HepG2 (cell line): ENCODE measurements around the gene LCAT. TPM values are rescaled to one million over a fixed set of nuclear protein-coding genes. Genes with fewer than 3 reads are reported as not detected.

Experiments
- EP300 ChIP-seq, 3 experiments: sonication (generic) in 1 of 3; formaldehyde crosslinking in 1 of 3; IDR thresholded peaks; 2 replicates each; pipeline versions ENCODE4 v1.5.1 to v1.6.1; 2011 to 2020; ENCODE audit warnings: low read depth in 2 of 3, low read length in 2 of 3, borderline replicate concordance in 1 of 3, improper control_type of control experiment in 1 of 3, mild to moderate bottlenecking in 1 of 3, missing genetic modification reagents in 1 of 3, moderate library complexity in 1 of 3
- FOXK1 ChIP-seq: sonication (generic); formaldehyde crosslinking; IDR thresholded peaks from 2 replicates; pipeline ENCODE4 v1.4.0; 2020; ENCODE audit warnings: low read depth, missing genetic modification reagents, borderline replicate concordance
- IKZF5 ChIP-seq: IDR thresholded peaks from 2 replicates; pipeline ENCODE4 v1.6.1; 2018; ENCODE audit warnings: missing genetic modification reagents, mild to moderate bottlenecking, missing compliant biosample characterization
- JDP2 ChIP-seq: sonication (generic); formaldehyde crosslinking; IDR thresholded peaks from 2 replicates; pipeline ENCODE4 v1.8.1; 2022; ENCODE audit warnings: missing genetic modification reagents, borderline replicate concordance
- KDM1A ChIP-seq: IDR thresholded peaks from 2 replicates; pipeline ENCODE4 v1.6.1; 2016; ENCODE audit warnings: missing compliant biosample characterization
- MEIS1 ChIP-seq: sonication (generic); formaldehyde crosslinking; IDR thresholded peaks from 2 replicates; pipeline ENCODE4 v1.9.0; 2021; ENCODE audit warnings: mild to moderate bottlenecking, missing genetic modification reagents, moderate library complexity, borderline replicate concordance
- NONO ChIP-seq, 2 experiments: fragments of 450-650 bp in 1 of 2; sonication (generic) in 1 of 2; formaldehyde crosslinking in 1 of 2; IDR thresholded peaks in 1 of 2; conservative IDR thresholded peaks in 1 of 2; 2 replicates each; pipeline versions ENCODE4 v1.6.1 to v1.8.0; 2017 to 2022; ENCODE audit warnings: mild to moderate bottlenecking in 1 of 2, missing genetic modification reagents in 1 of 2, moderate library complexity in 1 of 2
- TEAD3 ChIP-seq: optimal IDR thresholded peaks from 2 replicates; pipeline ENCODE3; 2016; ENCODE audit warnings: borderline replicate concordance
- U2AF1 ChIP-seq: fragments of 200-400 bp; formaldehyde crosslinking; optimal IDR thresholded peaks from 2 replicates; pipeline ENCODE3; 2017; ENCODE audit warnings: mild to moderate bottlenecking, low read depth, low read length
- YY1 ChIP-seq: IDR thresholded peaks from 2 replicates; pipeline ENCODE4 v1.6.1; 2011; ENCODE audit warnings: low read length, low read depth, moderate library complexity, mild to moderate bottlenecking; ENCODE audit not compliant: insufficient read depth, insufficient replicate concordance
- ZHX2 ChIP-seq, 2 experiments: sonication (generic) in 1 of 2; formaldehyde crosslinking in 1 of 2; IDR thresholded peaks; 2 replicates each; pipeline versions ENCODE4 v1.6.1 to v1.9.0; 2014 to 2022; ENCODE audit warnings: antibody characterized with exemption in 1 of 2, borderline replicate concordance in 1 of 2, inconsistent platforms in 1 of 2, low read depth in 1 of 2, missing genetic modification reagents in 1 of 2
- ZNF225 ChIP-seq: sonication (generic); formaldehyde crosslinking; IDR thresholded peaks from 2 replicates; pipeline ENCODE4 v1.4.0; 2020; ENCODE audit warnings: mild to moderate bottlenecking, missing genetic modification reagents
- ZNF230 ChIP-seq: sonication (generic); formaldehyde crosslinking; IDR thresholded peaks from 2 replicates; pipeline ENCODE4 v1.4.0; 2020; ENCODE audit warnings: mild to moderate bottlenecking, missing genetic modification reagents
- ZNF30 ChIP-seq: sonication (generic); formaldehyde crosslinking; IDR thresholded peaks from 2 replicates; pipeline ENCODE4 v1.5.0; 2020; ENCODE audit warnings: mild to moderate bottlenecking, missing genetic modification reagents
- ZNF512B ChIP-seq: sonication (generic); formaldehyde crosslinking; IDR thresholded peaks from 2 replicates; pipeline ENCODE4 v1.5.1; 2020; ENCODE audit warnings: missing genetic modification reagents, mild to moderate bottlenecking, borderline replicate concordance
- ZNF549 ChIP-seq: sonication (generic); formaldehyde crosslinking; IDR thresholded peaks from 2 replicates; pipeline ENCODE4 v1.5.0; 2020; ENCODE audit warnings: missing genetic modification reagents
- ZNF883 ChIP-seq: sonication (generic); formaldehyde crosslinking; IDR thresholded peaks from 2 replicates; pipeline ENCODE4 v1.5.1; 2020; ENCODE audit warnings: mild to moderate bottlenecking, missing genetic modification reagents; ENCODE audit errors: not compliant biosample characterization
- polyA plus RNA-seq, 8 experiments: library from polyadenylated mRNA; depleted of rRNA in 3 of 8; stranded (reverse) in 7 of 8; unstranded in 1 of 8; fragments of >200 nt; fragmentation: Illumina TruSeq in 4 of 8; extraction: Trizol in 4 of 8; gene quantifications; 2 replicates each; pipeline versions ENCODE4 v1.2.1 to v1.2.3, GENCODE V29; 2011 to 2016; ENCODE audit warnings: low read depth in 4 of 8, missing spikeins in 1 of 8, mixed read lengths in 1 of 8; ENCODE audit not compliant: insufficient read depth in 1 of 8
- total RNA-seq, 5 experiments: library from RNA; depleted of rRNA; stranded (reverse); fragments of >200 nt; fragmentation: Illumina TruSeq; extraction: Trizol; gene quantifications; 2 replicates each; pipeline ENCODE4 v1.2.3, GENCODE V29; 2016; ENCODE audit warnings: low read depth in 1 of 5

Gene LCAT
- total and polyA plus RNA-seq, 2 of the 13 experiments (the other 11 are each of a cell fraction or from before 2014, with no cell fraction given) = 36.1 to 38.9 TPM

GRCh38 chr16:67968400-67969253, 24.7 kb upstream of the LCAT start, which contains the start of gene SLC12A4 (continued):
- TF ChIP-seq ZHX2 (IDR thresholded peaks at IDR 0.05; ENCODE audit: low read depth) (no peak), ZHX2 (CRISPR knock-in tag; IDR thresholded peaks at IDR 0.05; ENCODE audit: borderline replicate concordance) (no peak), JDP2 (CRISPR knock-in tag) (no peak), ZNF225 (CRISPR knock-in tag) (peak; percentile 64; the same call in 1 of the 2 replicates), IKZF5 (CRISPR knock-in tag) (peak; percentile 89), EP300 (IDR thresholded peaks at IDR 0.05; ENCODE audit: low read depth in 2 of 2, low read length in 2 of 2) (peak in 1 of 2 experiments; percentile 73; a peak in 1 of 4 replicates), EP300 (CRISPR knock-in tag; IDR thresholded peaks at IDR 0.05; ENCODE audit: borderline replicate concordance) (no peak), MEIS1 (CRISPR knock-in tag) (no peak), ZNF549 (CRISPR knock-in tag) (no peak), TEAD3 (CRISPR knock-in tag) (peak; percentile 90), ZNF883 (peak; percentile 82), FOXK1 (CRISPR knock-in tag) (peak; percentile 37; the same call in 1 of the 2 replicates), ZNF230 (peak; percentile 49; the same call in 1 of the 2 replicates), ZNF512B (CRISPR knock-in tag) (no peak), U2AF1 (no peak), NONO (IDR thresholded peaks at IDR 0.05) (no peak), NONO (CRISPR knock-in tag; conservative IDR thresholded peaks at IDR 0.05) (peak; percentile 60), YY1 (peak; percentile 64), ZNF30 (CRISPR knock-in tag) (no peak), KDM1A (CRISPR knock-in tag) (peak; percentile 97)
